ENCODE data around the gene CLDN5. TPM values are rescaled to one million over a fixed set of nuclear protein-coding genes. Genes with fewer than 3 reads are reported as not detected.

CLDN5 gene
- total RNA-seq, 3 donors from 2014 or later = 65.0 to 301 (median 65.1) TPM

GRCh38 chr22:19530751-19531150 lies 6.5 kb upstream of the CLDN5 start:
- no peak for DNase-seq (ENCODE audit: low spot score in 2 of 2)
- H3K27ac ChIP-seq = no peak overlapping the region
- H3K4me3 ChIP-seq = no peak overlapping the region
- peaks cover 0 to 18% of the 10 kb centered on the region in 2 donors for H3K27me3 ChIP-seq
- no peaks in the 10 kb centered on the region for H3K36me3 ChIP-seq
- intact Hi-C loops (cut with DNase I; ENCODE audit: low total_unique reads) = no loop called here
- no peaks in the 10 kb centered on the region for H3K9me3 ChIP-seq
- no peaks in the 10 kb centered on the region for H3K4me1 ChIP-seq
- TF ChIP-seq POLR2AphosphoS5 (IDR thresholded peaks at IDR 0.05) (no peak), CTCF (IDR thresholded peaks at IDR 0.05) (no peak), POLR2A (IDR thresholded peaks at IDR 0.05) (no peak)

DNA sequence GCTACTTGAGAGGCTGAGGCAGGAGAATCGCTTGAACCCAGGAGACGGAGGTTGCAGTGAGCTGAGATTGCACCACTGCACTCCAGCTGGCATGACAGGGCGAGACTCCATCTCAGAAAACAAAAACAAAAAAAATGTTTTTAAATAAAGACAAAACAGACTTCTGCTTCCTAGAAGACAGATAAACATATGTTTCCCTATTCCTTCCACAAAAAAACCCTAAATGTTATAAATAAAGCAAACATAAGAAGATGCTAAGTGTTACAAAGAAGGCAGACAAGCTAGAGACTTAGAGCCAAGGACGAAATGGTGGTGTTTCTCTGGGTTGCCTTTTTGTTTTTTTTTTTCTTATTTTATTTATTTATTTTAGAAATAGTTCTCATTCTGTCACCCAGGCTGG lies 5.6 kb upstream of the CLDN5 start:
- Histone ChIP-seq H3K9me3 (no peaks in the 10 kb centered on the region), H3K27ac (no peak overlapping the region), H3K27me3 (peaks cover 0 to 27% of the 10 kb centered on the region in 2 donors), H3K4me3 (no peak overlapping the region), H3K4me1 (no peaks in the 10 kb centered on the region), H3K36me3 (no peaks in the 10 kb centered on the region)
- no peak for DNase-seq (ENCODE audit: low spot score in 2 of 2)
- intact Hi-C loops (cut with DNase I; ENCODE audit: low total_unique reads) = loop anchor here (10.0 kb wide), 2 partner anchors 45 to 85 kb away; no protein-coding TSS in a partner anchor
- TF ChIP-seq POLR2AphosphoS5 (IDR thresholded peaks at IDR 0.05) = no peak
- no peak for TF ChIP-seq POLR2A (IDR thresholded peaks at IDR 0.05)
- no peak for TF ChIP-seq CTCF (IDR thresholded peaks at IDR 0.05)

GRCh38 chr22:19527861-19528417 lies 3.7 kb upstream of the CLDN5 start:
- TF ChIP-seq POLR2A (IDR thresholded peaks at IDR 0.05) = no peak
- TF ChIP-seq CTCF (IDR thresholded peaks at IDR 0.05) = no peak
- Histone ChIP-seq H3K27me3 (peaks cover 0 to 46% of the 10 kb centered on the region in 2 donors), H3K27ac (no peak overlapping the region), H3K36me3 (no peaks in the 10 kb centered on the region), H3K4me1 (peaks cover 0 to 3% of the 10 kb centered on the region in 2 donors), H3K9me3 (no peaks in the 10 kb centered on the region), H3K4me3 (no peak overlapping the region)
- intact Hi-C loops (cut with DNase I; ENCODE audit: low total_unique reads) = loop anchor here (10.0 kb wide), 2 partner anchors 47 to 87 kb away; no protein-coding TSS in a partner anchor
- no peak for DNase-seq (ENCODE audit: low spot score in 2 of 2)

- no peak for TF ChIP-seq CTCF (IDR thresholded peaks at IDR 0.05)
- TF ChIP-seq POLR2AphosphoS5 (IDR thresholded peaks at IDR 0.05) = no peak
- TF ChIP-seq POLR2A (IDR thresholded peaks at IDR 0.05) = no peak
- peaks cover 0 to 52% of the 10 kb centered on the region in 2 donors for H3K27me3 ChIP-seq
- intact Hi-C loops (cut with DNase I; ENCODE audit: low total_unique reads) = loop anchor here (10.0 kb wide), 2 partner anchors 47 to 87 kb away; no protein-coding TSS in a partner anchor
- H3K27ac ChIP-seq = no peak overlapping the region
- no peak for DNase-seq (ENCODE audit: low spot score in 2 of 2)
- no peaks in the 10 kb centered on the region for H3K9me3 ChIP-seq
- H3K36me3 ChIP-seq = no peaks in the 10 kb centered on the region
- no peak overlapping the region for H3K4me3 ChIP-seq
- H3K4me1 ChIP-seq = peaks cover 0 to 3% of the 10 kb centered on the region in 2 donors
These were observed 3.1 kb upstream of the CLDN5 start for GRCh38 chr22:19527321-19527721.

DNA sequence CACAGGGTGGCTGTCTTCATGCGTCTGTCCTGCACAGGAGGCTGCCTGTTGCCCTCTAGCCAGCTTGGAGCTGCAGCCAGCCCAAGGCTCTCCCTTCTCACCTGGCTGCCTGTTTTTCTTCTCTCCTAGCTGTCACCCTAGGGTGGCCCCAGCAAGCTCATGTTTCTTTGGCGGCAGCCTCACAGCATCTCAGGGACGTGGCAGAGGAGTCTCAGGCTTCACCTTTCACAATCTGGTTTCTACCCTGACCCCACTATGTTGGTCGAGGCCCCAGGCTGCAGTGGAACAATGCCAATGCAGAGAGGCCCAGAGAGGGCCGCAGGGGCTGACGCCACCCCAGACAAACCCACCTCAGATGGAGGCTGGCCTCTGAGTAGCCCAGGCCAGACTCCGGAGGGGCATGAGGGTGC lies 2.5 kb upstream of the CLDN5 start:
- Histone ChIP-seq H3K27ac (no peak overlapping the region), H3K4me3 (no peak overlapping the region), H3K4me1 (peaks cover 0 to 3% of the 10 kb centered on the region in 2 donors), H3K9me3 (no peaks in the 10 kb centered on the region), H3K27me3 (peaks cover 0 to 56% of the 10 kb centered on the region in 2 donors), H3K36me3 (no peaks in the 10 kb centered on the region)
- intact Hi-C loops (cut with DNase I; ENCODE audit: low total_unique reads) = loop anchor here (10.0 kb wide), 2 partner anchors 48 to 88 kb away; no protein-coding TSS in a partner anchor
- no peak for DNase-seq (ENCODE audit: low spot score in 2 of 2)
- TF ChIP-seq POLR2A (IDR thresholded peaks at IDR 0.05) = no peak
- no peak for TF ChIP-seq CTCF (IDR thresholded peaks at IDR 0.05)
- no peak for TF ChIP-seq POLR2AphosphoS5 (IDR thresholded peaks at IDR 0.05)
